NAMALWA (cell line): Measurements from ENCODE around the gene GCK.

Experiments used
- DNase-seq: peaks from one replicate; pipeline ENCODE4 v3.0.0-alpha.2; 2015; ENCODE audit warnings: low spot score

GCK gene

GRCh38 chr7:44116789-44117666, 72.2 kb downstream of the GCK start:
- no peak for DNase-seq

GRCh38 chr7:44116087-44116788, 73.0 kb downstream of the GCK start:
- DNase-seq = no peak

GRCh38 chr7:44114586-44115310, 74.5 kb downstream of the GCK start:
- no peak for DNase-seq

GRCh38 chr7:44113764-44114354, 75.4 kb downstream of the GCK start:
- DNase-seq = no peak

GRCh38 chr7:44112997-44113763, 76.1 kb downstream of the GCK start:
- DNase-seq = no peak

GRCh38 chr7:44112231-44112996, 76.8 kb downstream of the GCK start:
- no peak for DNase-seq

GRCh38 chr7:44111761-44112160, 77.5 kb downstream of the GCK start:
- no peak for DNase-seq

- DNase-seq = no peak
Observed at GRCh38 chr7:44110719-44111635, 78.3 kb downstream of the GCK start.

GRCh38 chr7:44109991-44110390, 79.2 kb downstream of the GCK start:
- no peak for DNase-seq

GRCh38 chr7:44108768-44109750, 80.2 kb downstream of the GCK start:
- DNase-seq = peak; percentile 52

- no peak for DNase-seq
Observed at GRCh38 chr7:44107961-44108767, 81.1 kb downstream of the GCK start.

GRCh38 chr7:44107116-44107960, 81.9 kb downstream of the GCK start:
- DNase-seq = no peak

GRCh38 chr7:44106311-44107065, 82.8 kb downstream of the GCK start:
- DNase-seq = no peak

GRCh38 chr7:44105832-44106231, 83.4 kb downstream of the GCK start:
- peak; percentile 44 for DNase-seq

GRCh38 chr7:44104860-44105771, 84.1 kb downstream of the GCK start:
- DNase-seq = peak; percentile 60
